Esophagus muscularis mucosa (tissue), 4 donors: Measurements from ENCODE around the gene TMEM198. TPM values are rescaled to one million over a fixed set of nuclear protein-coding genes. Genes with fewer than 3 reads are reported as not detected.

Experiments used
- DNase-seq: peaks from one replicate; pipeline ENCODE4 v3.0.0-alpha.2; 2017; ENCODE audit errors: extremely low spot score
- H3K27ac ChIP-seq, 4 donors: fragments of 200-600 bp; sonication (generic); replicated peaks in 1 of 4; 1 replicate in 3 of 4; 2 replicates in 1 of 4; pipeline ENCODE4 v1.5.1; 2016 to 2019; ENCODE audit warnings: mild to moderate bottlenecking in 1 of 4
- H3K27me3 ChIP-seq, 4 donors: fragments of 200-600 bp; sonication (generic); one replicate each; pipeline versions ENCODE4 v1.5.1 to v1.6.0; 2016 to 2019
- H3K36me3 ChIP-seq, 4 donors: fragments of 200-600 bp; sonication (generic); one replicate each; pipeline ENCODE4 v1.5.1; 2016 to 2019
- H3K4me1 ChIP-seq, 4 donors: fragments of 200-600 bp; sonication (generic); one replicate each; pipeline ENCODE4 v1.5.1; 2016 to 2019
- H3K4me3 ChIP-seq, 4 donors: fragments of 200-600 bp; sonication (generic); 1 replicate in 2 of 4; 2 replicates in 2 of 4; pipeline ENCODE4 v1.5.1; 2016 to 2019; ENCODE audit warnings: mild to moderate bottlenecking in 4 of 4, moderate library complexity in 1 of 4
- H3K9me3 ChIP-seq, 4 donors: fragments of 200-600 bp; sonication (generic); 1 replicate in 3 of 4; 2 replicates in 1 of 4; pipeline ENCODE4 v1.5.1; 2016 to 2019
- EP300 ChIP-seq: sonication (generic); formaldehyde crosslinking; IDR thresholded peaks from one replicate; pipeline ENCODE4 v1.6.1; 2017; ENCODE audit warnings: antibody characterized with exemption
- POLR2A ChIP-seq: fragments of 450-650 bp; IDR thresholded peaks from one replicate; pipeline ENCODE4 v1.6.1; 2017; ENCODE audit warnings: antibody characterized with exemption, moderate library complexity, mild to moderate bottlenecking, low read depth
- POLR2AphosphoS5 ChIP-seq, 2 donors: sonication (generic); formaldehyde crosslinking; IDR thresholded peaks; one replicate each; pipeline ENCODE4 v1.6.1; 2017; ENCODE audit warnings: antibody characterized with exemption in 2 of 2
- WGBS: methylation state at CpG from one replicate; pipeline ENCODE4 v1.1.5; 2018; 5-methylcytosine and 5-hydroxymethylcytosine counted together
- intact Hi-C: fragments of 100-400 bp; cut with DNase I; formaldehyde crosslinking; loops from one replicate; pipeline ENCODE4 v1.15.1; 2023
- total RNA-seq, 4 donors: library from RNA; depleted of rRNA; stranded (reverse); fragments of >200 nt; gene quantifications; one replicate each; pipeline versions ENCODE4 v1.1.0 to v1.2.1, GENCODE V29; 2016
- TF ChIP-seq, protein P1 (sequence below), 3 experiments: fragments of 200-600 bp in 2 of 3; fragments of 450-650 bp in 1 of 3; sonication (generic) in 2 of 3; IDR thresholded peaks; one replicate each; pipeline ENCODE4 v1.5.1; 2017 to 2019; ENCODE audit warnings: antibody characterized with exemption in 3 of 3, mild to moderate bottlenecking in 2 of 3, moderate library complexity in 1 of 3

TMEM198 gene
- total RNA-seq, 4 donors from 2014 or later: 3.7 to 4.7 (median 4.2) TPM

DNA sequence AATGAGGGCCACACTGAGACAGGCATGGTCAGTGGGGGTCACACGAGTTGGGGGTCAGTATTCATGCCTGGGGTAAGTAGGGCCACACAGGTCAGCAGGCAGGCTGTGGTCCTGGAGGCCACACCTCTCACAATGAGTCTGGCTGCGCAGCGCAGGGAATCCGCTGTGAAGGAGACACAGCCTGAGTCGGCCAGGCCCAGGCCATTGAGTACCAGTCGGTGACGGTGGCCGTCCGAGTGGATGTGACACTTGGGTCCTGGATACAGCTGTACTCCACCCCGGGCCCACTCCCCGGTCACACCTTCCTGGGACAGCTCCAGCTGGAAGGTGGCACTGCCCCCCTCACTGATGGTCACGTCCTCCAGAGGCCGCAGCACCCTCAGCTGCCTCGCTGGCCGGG is 10.5 kb downstream of the TMEM198 start:
- DNase-seq: no peak
- peaks cover 18 to 32% (median 28%) of the 10 kb centered on the region in 4 donors for H3K4me1 ChIP-seq
- WGBS: 84% methylated on average over 7 of the region's 15 CpGs

GRCh38 chr2:219555956-219556355 is 12.1 kb downstream of the TMEM198 start:
- Histone ChIP-seq H3K9me3 (no peaks in the 10 kb centered on the region), H3K27me3 (peaks cover 0 to 9% (median 0%) of the 10 kb centered on the region in 4 donors), H3K4me1 (peaks cover 21 to 45% (median 40%) of the 10 kb centered on the region in 4 donors), H3K27ac (no peak overlapping the region), H3K36me3 (peaks cover 4 to 48% (median 26%) of the 10 kb centered on the region in 4 donors), H3K4me3 (no peak overlapping the region)
- TF ChIP-seq EP300 (no peak), POLR2A (no peak)
- TF ChIP-seq, protein P1, sequence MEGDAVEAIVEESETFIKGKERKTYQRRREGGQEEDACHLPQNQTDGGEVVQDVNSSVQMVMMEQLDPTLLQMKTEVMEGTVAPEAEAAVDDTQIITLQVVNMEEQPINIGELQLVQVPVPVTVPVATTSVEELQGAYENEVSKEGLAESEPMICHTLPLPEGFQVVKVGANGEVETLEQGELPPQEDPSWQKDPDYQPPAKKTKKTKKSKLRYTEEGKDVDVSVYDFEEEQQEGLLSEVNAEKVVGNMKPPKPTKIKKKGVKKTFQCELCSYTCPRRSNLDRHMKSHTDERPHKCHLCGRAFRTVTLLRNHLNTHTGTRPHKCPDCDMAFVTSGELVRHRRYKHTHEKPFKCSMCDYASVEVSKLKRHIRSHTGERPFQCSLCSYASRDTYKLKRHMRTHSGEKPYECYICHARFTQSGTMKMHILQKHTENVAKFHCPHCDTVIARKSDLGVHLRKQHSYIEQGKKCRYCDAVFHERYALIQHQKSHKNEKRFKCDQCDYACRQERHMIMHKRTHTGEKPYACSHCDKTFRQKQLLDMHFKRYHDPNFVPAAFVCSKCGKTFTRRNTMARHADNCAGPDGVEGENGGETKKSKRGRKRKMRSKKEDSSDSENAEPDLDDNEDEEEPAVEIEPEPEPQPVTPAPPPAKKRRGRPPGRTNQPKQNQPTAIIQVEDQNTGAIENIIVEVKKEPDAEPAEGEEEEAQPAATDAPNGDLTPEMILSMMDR (IDR thresholded peaks at IDR 0.05): no peak
- WGBS: 92% methylated on average over 15 of the region's 20 CpGs
- intact Hi-C loops: no loop called here
- DNase-seq: no peak

More for the DNA sequence above, 10.5 kb downstream of the TMEM198 start:
- Histone ChIP-seq H3K36me3 (peaks cover 4 to 55% (median 31%) of the 10 kb centered on the region in 4 donors), H3K4me3 (no peak overlapping the region), H3K27me3 (peaks cover 0 to 9% (median 0%) of the 10 kb centered on the region in 4 donors), H3K27ac (no peak overlapping the region), H3K9me3 (no peaks in the 10 kb centered on the region)
- TF ChIP-seq POLR2AphosphoS5 (IDR thresholded peaks at IDR 0.05): no peak
- no peak for TF ChIP-seq EP300
- no peak for TF ChIP-seq POLR2A
- TF ChIP-seq, protein P1 (IDR thresholded peaks at IDR 0.05): no peak
- intact Hi-C loops: no loop called here

DNA sequence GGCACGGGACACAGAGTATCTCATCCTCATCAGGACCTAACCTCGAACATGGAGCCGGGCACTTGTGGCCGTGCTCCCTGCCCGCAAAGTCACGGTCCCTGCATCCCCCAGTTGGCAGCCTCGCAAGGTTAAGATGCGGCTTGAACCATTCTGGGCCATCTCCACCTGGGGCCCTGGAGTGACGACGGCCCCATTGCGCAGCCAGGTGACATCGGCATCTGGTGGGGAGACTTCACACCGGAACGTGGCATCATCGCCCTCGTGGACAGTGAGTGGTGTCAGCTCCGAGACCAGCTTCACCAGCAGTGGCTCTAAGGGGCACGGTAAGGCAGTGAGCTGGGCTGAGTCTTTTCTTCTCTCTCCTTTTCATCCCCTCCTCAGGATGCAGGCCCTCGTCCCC is 12.6 kb downstream of the TMEM198 start:
- Histone ChIP-seq H3K27me3 (peaks cover 0 to 9% (median 0%) of the 10 kb centered on the region in 4 donors), H3K4me1 (peaks cover 19 to 41% (median 35%) of the 10 kb centered on the region in 4 donors), H3K4me3 (no peak overlapping the region), H3K9me3 (no peaks in the 10 kb centered on the region), H3K27ac (no peak overlapping the region), H3K36me3 (peaks cover 4 to 49% (median 27%) of the 10 kb centered on the region in 4 donors)
- no peak for DNase-seq
- WGBS: 92% methylated on average over 13 of the region's 19 CpGs
- intact Hi-C loops: no loop called here
- TF ChIP-seq, protein P1 (IDR thresholded peaks at IDR 0.05): no peak
- TF ChIP-seq EP300 (no peak), POLR2A (no peak), POLR2AphosphoS5 (IDR thresholded peaks at IDR 0.05) (no peak)

DNA sequence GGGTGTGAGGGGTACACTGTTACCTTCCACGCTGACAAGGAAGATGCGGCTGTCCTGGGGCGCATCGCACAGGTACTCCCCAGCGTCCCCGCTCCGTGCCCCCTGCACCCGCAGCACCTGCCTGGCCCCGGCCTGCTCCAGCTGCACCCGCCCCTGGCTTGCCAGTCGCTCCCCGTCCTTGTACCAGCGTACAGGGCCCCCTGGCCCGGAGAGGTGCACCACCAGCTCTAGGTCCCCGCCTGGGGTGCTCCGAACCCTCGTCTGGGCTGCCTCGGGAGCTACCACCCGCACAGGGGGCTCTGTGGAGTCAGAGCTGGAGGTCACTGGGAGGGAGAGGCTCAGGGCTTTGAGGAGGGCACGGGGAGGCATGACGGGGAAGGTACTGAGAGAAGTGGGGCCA is 13.5 kb downstream of the TMEM198 start:
- Histone ChIP-seq H3K27ac (no peak overlapping the region), H3K4me3 (no peak overlapping the region), H3K9me3 (no peaks in the 10 kb centered on the region), H3K27me3 (peaks cover 0 to 5% (median 0%) of the 10 kb centered on the region in 4 donors), H3K36me3 (peaks cover 4 to 58% (median 37%) of the 10 kb centered on the region in 4 donors), H3K4me1 (peaks cover 12 to 32% (median 26%) of the 10 kb centered on the region in 4 donors)
- intact Hi-C loops: no loop called here
- TF ChIP-seq, protein P1 (IDR thresholded peaks at IDR 0.05): no peak
- TF ChIP-seq EP300 (no peak), POLR2A (no peak), POLR2AphosphoS5 (IDR thresholded peaks at IDR 0.05) (no peak)
- no peak for DNase-seq
- WGBS: 87% methylated on average over 13 of the region's 21 CpGs
